ENCODE results near the gene ZIC2. TPM values are rescaled to one million over a fixed set of nuclear protein-coding genes. Genes with fewer than 3 reads are reported as not detected.

Gene ZIC2
- total RNA-seq, 3 donors from 2014 or later (not counting 1 experiment from before 2014, with no cell fraction given) = not detected

- Histone ChIP-seq H3K4me3 (ENCODE audit: low read length) (no peak overlapping the region), H3K4me1 (ENCODE audit: control insufficient read depth, insufficient read depth, low read length) (peaks cover 6% of the 10 kb centered on the region), H3K9me3 (ENCODE audit: control insufficient read depth, insufficient read depth, low read length) (peaks cover 18% of the 10 kb centered on the region), H3K36me3 (ENCODE audit: control insufficient read depth, insufficient read depth, low read length) (no peaks in the 10 kb centered on the region), H3K27ac (ENCODE audit: low read length) (no peak overlapping the region), H3K27me3 (ENCODE audit: control insufficient read depth, insufficient read depth, low read length) (peaks cover 76% of the 10 kb centered on the region)
- intact Hi-C loops (cut with micrococcal nuclease) = loop anchor here (5.0 kb wide), 1 partner anchor 33 kb away; no protein-coding TSS in a partner anchor
- ATAC-seq (no peak), DNase-seq (peak in 1 of 2 donors; percentile 40)
- no peak overlapping the region for H3K27ac Mint-ChIP-seq
- peaks cover 77 to 78% of the 10 kb centered on the region in 2 donors for H3K27me3 Mint-ChIP-seq (ENCODE audit: low read depth in 2 of 2)
- H3K36me3 Mint-ChIP-seq = peaks cover 23% of the 10 kb centered on the region
- WGBS (ENCODE audit: insufficient coverage) = 5% methylated on average over 14 of the region's 21 CpGs
- peak overlapping the region; percentile 38 for H3K4me3 Mint-ChIP-seq
- H3K9me3 Mint-ChIP-seq = peaks cover 2 to 6% of the 10 kb centered on the region in 2 donors
- H3K4me1 Mint-ChIP-seq = peaks cover 5 to 21% of the 10 kb centered on the region in 2 donors
- TF ChIP-seq CTCF (IDR thresholded peaks at IDR 0.05) = no peak
Measured at GRCh38 chr13:99995589-99996380, 14.2 kb downstream of the ZIC2 start.

GRCh38 chr13:99996381-99996973 is 14.9 kb downstream of the ZIC2 start:
- ATAC-seq (no peak), DNase-seq (peak in 1 of 2 donors; percentile 13)
- peaks cover 69% of the 10 kb centered on the region for H3K27me3 ChIP-seq (ENCODE audit: control insufficient read depth, insufficient read depth, low read length)
- TF ChIP-seq CTCF (IDR thresholded peaks at IDR 0.05) = no peak
- H3K27ac ChIP-seq (ENCODE audit: low read length) = no peak overlapping the region
- H3K36me3 ChIP-seq (ENCODE audit: control insufficient read depth, insufficient read depth, low read length) = no peaks in the 10 kb centered on the region
- peaks cover 18% of the 10 kb centered on the region for H3K9me3 ChIP-seq (ENCODE audit: control insufficient read depth, insufficient read depth, low read length)
- peaks cover 73 to 74% of the 10 kb centered on the region in 2 donors for H3K27me3 Mint-ChIP-seq (ENCODE audit: low read depth in 2 of 2)
- H3K9me3 Mint-ChIP-seq = peaks cover 2 to 6% of the 10 kb centered on the region in 2 donors
- H3K36me3 Mint-ChIP-seq = peaks cover 23% of the 10 kb centered on the region
- no peaks in the 10 kb centered on the region for H3K4me1 ChIP-seq (ENCODE audit: control insufficient read depth, insufficient read depth, low read length)
- 29% methylated on average over 7 of the region's 8 CpGs for WGBS (ENCODE audit: insufficient coverage)
- intact Hi-C loops (cut with micrococcal nuclease) = loop anchor here (5.0 kb wide), 1 partner anchor 34 kb away; no protein-coding TSS in a partner anchor
- H3K4me3 Mint-ChIP-seq = peak overlapping the region; percentile 38
- peaks cover 4 to 21% of the 10 kb centered on the region in 2 donors for H3K4me1 Mint-ChIP-seq
- H3K27ac Mint-ChIP-seq = no peak overlapping the region
- no peak overlapping the region for H3K4me3 ChIP-seq (ENCODE audit: low read length)

GRCh38 chr13:99997702-99998214 is 16.2 kb downstream of the ZIC2 start:
- 41% methylated on average over 37 of the region's 40 CpGs for WGBS (ENCODE audit: insufficient coverage)

More at GRCh38 chr13:99997702-99998214, 16.2 kb downstream of the ZIC2 start:
- TF ChIP-seq CTCF (IDR thresholded peaks at IDR 0.05) = no peak
- intact Hi-C loops (cut with micrococcal nuclease) = loop anchor here (5.0 kb wide), 1 partner anchor 35 kb away; no protein-coding TSS in a partner anchor
- Mint-ChIP-seq H3K27ac (no peak overlapping the region), H3K27me3 (ENCODE audit: low read depth in 2 of 2) (peaks cover 67 to 69% of the 10 kb centered on the region in 2 donors), H3K4me3 (no peak overlapping the region), H3K36me3 (peaks cover 23% of the 10 kb centered on the region), H3K9me3 (peaks cover 2 to 6% of the 10 kb centered on the region in 2 donors), H3K4me1 (peaks cover 0 to 20% of the 10 kb centered on the region in 2 donors)
- Histone ChIP-seq H3K9me3 (ENCODE audit: control insufficient read depth, insufficient read depth, low read length) (peaks cover 11% of the 10 kb centered on the region), H3K36me3 (ENCODE audit: control insufficient read depth, insufficient read depth, low read length) (no peaks in the 10 kb centered on the region), H3K27ac (ENCODE audit: low read length) (no peak overlapping the region), H3K4me3 (ENCODE audit: low read length) (no peak overlapping the region), H3K27me3 (ENCODE audit: control insufficient read depth, insufficient read depth, low read length) (peaks cover 57% of the 10 kb centered on the region), H3K4me1 (ENCODE audit: control insufficient read depth, insufficient read depth, low read length) (no peaks in the 10 kb centered on the region)
- no peak for DNase-seq
- ATAC-seq = no peak

Measured in natural killer cell (primary cell).